Stomach (tissue), 19 donors: ENCODE data around the gene TPO. TPM values are rescaled to one million over a fixed set of nuclear protein-coding genes. Genes with fewer than 3 reads are reported as not detected.

Source experiments
- DNase-seq, 2 donors: peaks; one replicate each; pipeline versions ENCODE4 v3.0.0 to v3.0.0-alpha.2; 2013 to 2019
- H3K27ac ChIP-seq, 5 donors: fragments of 200-600 bp in 4 of 5; sonication (generic) in 4 of 5; one replicate each; pipeline ENCODE4 v1.5.1; 2013 to 2019; ENCODE audit warnings: mild to moderate bottlenecking in 1 of 5, moderate library complexity in 1 of 5
- H3K27me3 ChIP-seq, 3 donors: fragments of 200-600 bp; sonication (generic); one replicate each; pipeline ENCODE4 v1.5.1; 2017 to 2019; ENCODE audit warnings: mixed run types in 1 of 3
- H3K36me3 ChIP-seq, 4 donors: fragments of 200-600 bp; sonication (generic); 1 replicate in 3 of 4; 2 replicates in 1 of 4; pipeline ENCODE4 v1.5.1; 2016 to 2019
- H3K4me1 ChIP-seq, 4 donors: fragments of 200-600 bp; sonication (generic); one replicate each; pipeline ENCODE4 v1.5.1; 2016 to 2019
- H3K4me3 ChIP-seq, 4 donors: fragments of 200-600 bp; sonication (generic) in 3 of 4; one replicate each; pipeline ENCODE4 v1.5.1; 2016 to 2019; ENCODE audit warnings: mild to moderate bottlenecking in 1 of 4
- H3K9me3 ChIP-seq, 4 donors: fragments of 200-600 bp; sonication (generic); one replicate each; pipeline ENCODE4 v1.5.1; 2016 to 2019
- EP300 ChIP-seq: sonication (generic); formaldehyde crosslinking; IDR thresholded peaks from one replicate; pipeline ENCODE4 v1.6.1; 2017; ENCODE audit warnings: antibody characterized with exemption
- POLR2A ChIP-seq, 4 donors: fragments of 450-650 bp; IDR thresholded peaks; one replicate each; pipeline ENCODE4 v1.6.1; 2016; ENCODE audit warnings: antibody characterized with exemption in 4 of 4, control low read depth in 2 of 4, mild to moderate bottlenecking in 1 of 4, moderate library complexity in 1 of 4
- POLR2AphosphoS5 ChIP-seq, 3 donors: sonication (generic); formaldehyde crosslinking; IDR thresholded peaks; one replicate each; pipeline ENCODE4 v1.6.1; 2016; ENCODE audit warnings: antibody characterized with exemption in 3 of 3
- WGBS, 5 donors: extraction: QIAGEN DNeasy Blood & Tissue Kit in 3 of 5; methylation state at CpG; one replicate each; pipeline versions ENCODE4 v1.1.5 to v1.1.7; 2013 to 2018; 5-methylcytosine and 5-hydroxymethylcytosine counted together
- intact Hi-C: fragments of 100-400 bp; cut with DNase I; formaldehyde crosslinking; loops from one replicate; pipeline ENCODE4 v1.15.1; 2023; ENCODE audit warnings: low total_unique reads
- long read RNA-seq, 10 donors: transcript quantifications; one replicate each; lab custom pipeline, GENCODE V29; 2026
- polyA plus RNA-seq, 3 donors: library from polyadenylated mRNA; stranded (reverse); fragments of 200-250 nt; gene quantifications; one replicate each; pipeline ENCODE4 v1.2.3, GENCODE V29; 2013
- total RNA-seq, 5 donors: library from RNA; depleted of rRNA; stranded (reverse); fragments of >200 nt; gene quantifications; one replicate each; pipeline versions ENCODE4 v1.1.0 to v1.2.3, GENCODE V29; 2014 to 2016
- TF ChIP-seq, protein P1 (sequence below), 7 experiments: fragments of 450-650 bp in 4 of 7; fragments of 200-600 bp in 3 of 7; sonication (generic) in 3 of 7; IDR thresholded peaks; one replicate each; pipeline ENCODE4 v1.5.1; 2016 to 2019; ENCODE audit warnings: antibody characterized with exemption in 7 of 7, control low read depth in 2 of 7, mild to moderate bottlenecking in 1 of 7
- donor health status: healthy with polysubstance abuse.
- donor health status: Bipolar disorder and iron deficiency.
- donor health status: healthy.

Gene TPO
- total RNA-seq (10 to 100 TPM in 3 of 5 donors, 1 to 10 TPM in 1, under 1 TPM in 1; 0.72 to 92.4 (median 11.1) TPM), polyA plus RNA-seq (1 to 10 TPM in 1 of 3 donors, under 1 TPM in 2; 0.37 to 1.6 (median 0.61) TPM)
- long read RNA-seq, donor 1, result 0 reads
- long read RNA-seq, donor 2, result 0 reads
- long read RNA-seq, donor 3, result 0 reads
- long read RNA-seq, donor 4, result 0 reads
- long read RNA-seq, donor 5, result 0 reads
- long read RNA-seq, donor 6, result 0 reads
- long read RNA-seq, donor 7, result 0 reads
- long read RNA-seq, donor 8, result 0 reads
- long read RNA-seq, donor 9, result 0 reads
- long read RNA-seq, donor 10, result 0 reads

DNA sequence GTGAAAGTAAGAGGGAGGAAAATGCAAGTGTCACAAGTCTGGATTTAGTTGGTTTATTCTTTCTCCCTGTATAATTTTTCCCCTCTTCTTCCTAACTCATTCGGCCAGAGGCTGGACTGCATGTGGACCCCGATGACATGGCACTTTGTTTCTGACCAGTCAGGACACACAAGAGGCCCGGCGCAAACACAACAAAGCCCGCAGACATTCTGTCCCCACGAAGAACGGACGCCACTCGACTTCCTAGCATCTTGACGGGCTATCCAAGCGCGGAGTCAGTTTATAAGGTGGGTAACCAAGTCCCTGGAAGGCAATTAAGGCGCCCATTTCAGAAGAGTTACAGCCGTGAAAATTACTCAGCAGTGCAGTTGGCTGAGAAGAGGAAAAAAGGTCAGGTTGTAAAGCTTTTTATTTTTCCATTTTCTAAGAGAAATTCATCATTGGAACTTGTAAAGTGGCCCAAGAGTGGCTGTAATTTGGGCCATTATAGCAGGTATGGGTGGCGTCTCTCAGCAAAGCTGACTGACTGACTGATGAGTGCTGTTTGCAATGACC, at the start of gene TPO:
Gene TPO (plus strand): TSS at position 308 of the 555 bp plus-strand sequence. CDS start 946 bp downstream, outside the sequence.
- H3K27ac ChIP-seq, result no peak within 1 kb of the TSS
- intact Hi-C loops, result no loop called here
- H3K36me3 ChIP-seq, result no peaks in the 10 kb centered on the region
- DNase-seq, result no peak
- 88 to 93% (median 89%) methylated on average over 15 of the region's 15 CpGs for WGBS, 5 donors
- no peaks in the 10 kb centered on the region for H3K4me1 ChIP-seq
- H3K27me3 ChIP-seq, result no peaks in the 10 kb centered on the region
- TF ChIP-seq EP300, result no peak
- TF ChIP-seq POLR2AphosphoS5 (IDR thresholded peaks at IDR 0.05), result no peak
- TF ChIP-seq, protein P1, sequence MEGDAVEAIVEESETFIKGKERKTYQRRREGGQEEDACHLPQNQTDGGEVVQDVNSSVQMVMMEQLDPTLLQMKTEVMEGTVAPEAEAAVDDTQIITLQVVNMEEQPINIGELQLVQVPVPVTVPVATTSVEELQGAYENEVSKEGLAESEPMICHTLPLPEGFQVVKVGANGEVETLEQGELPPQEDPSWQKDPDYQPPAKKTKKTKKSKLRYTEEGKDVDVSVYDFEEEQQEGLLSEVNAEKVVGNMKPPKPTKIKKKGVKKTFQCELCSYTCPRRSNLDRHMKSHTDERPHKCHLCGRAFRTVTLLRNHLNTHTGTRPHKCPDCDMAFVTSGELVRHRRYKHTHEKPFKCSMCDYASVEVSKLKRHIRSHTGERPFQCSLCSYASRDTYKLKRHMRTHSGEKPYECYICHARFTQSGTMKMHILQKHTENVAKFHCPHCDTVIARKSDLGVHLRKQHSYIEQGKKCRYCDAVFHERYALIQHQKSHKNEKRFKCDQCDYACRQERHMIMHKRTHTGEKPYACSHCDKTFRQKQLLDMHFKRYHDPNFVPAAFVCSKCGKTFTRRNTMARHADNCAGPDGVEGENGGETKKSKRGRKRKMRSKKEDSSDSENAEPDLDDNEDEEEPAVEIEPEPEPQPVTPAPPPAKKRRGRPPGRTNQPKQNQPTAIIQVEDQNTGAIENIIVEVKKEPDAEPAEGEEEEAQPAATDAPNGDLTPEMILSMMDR (IDR thresholded peaks at IDR 0.05), result no peak
- H3K9me3 ChIP-seq, result no peaks in the 10 kb centered on the region
- H3K4me3 ChIP-seq, result no peak within 1 kb of the TSS

DNA sequence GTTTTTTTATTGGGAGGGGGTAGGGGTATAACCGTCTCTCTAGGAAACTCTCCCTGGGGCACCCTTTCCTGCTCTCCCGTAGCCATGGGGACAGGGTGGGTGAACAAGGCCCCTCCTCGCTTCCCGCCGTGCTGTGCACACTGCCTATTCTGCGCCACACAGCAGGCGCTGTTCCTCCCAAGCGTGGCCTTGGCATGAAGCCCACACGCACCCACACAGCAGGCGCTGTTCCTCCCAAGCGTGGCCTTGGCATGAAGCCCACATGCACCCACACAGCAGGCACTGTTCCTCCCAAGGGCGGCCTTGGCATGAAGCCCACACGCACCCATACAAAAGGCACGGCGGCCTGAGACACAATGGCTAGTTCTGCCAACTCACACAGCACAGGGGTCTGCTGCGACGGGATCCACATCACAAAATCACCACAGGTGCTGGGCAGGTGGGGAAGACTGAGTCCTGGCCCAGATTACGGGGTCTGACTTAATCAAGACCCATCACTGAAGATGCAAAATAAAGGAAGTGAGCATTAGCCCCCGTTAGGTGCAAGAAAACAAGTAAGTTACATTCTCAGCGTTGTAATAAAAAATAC, 46.6 kb upstream of the TPO start:
- H3K36me3 ChIP-seq, result no peaks in the 10 kb centered on the region
- H3K27ac ChIP-seq, result no peak overlapping the region
- TF ChIP-seq, protein P1 (IDR thresholded peaks at IDR 0.05), result no peak
- TF ChIP-seq EP300 (no peak), POLR2A (IDR thresholded peaks at IDR 0.05) (no peak), POLR2AphosphoS5 (IDR thresholded peaks at IDR 0.05) (no peak)
- no peak overlapping the region for H3K4me3 ChIP-seq
- H3K9me3 ChIP-seq, result no peaks in the 10 kb centered on the region
- peak in 1 of 2 donors; percentile 63 for DNase-seq
- no peaks in the 10 kb centered on the region for H3K27me3 ChIP-seq
- 70 to 82% (median 75%) methylated on average over 18 to 20 of the region's 20 CpGs for WGBS, 5 donors
- H3K4me1 ChIP-seq, result no peaks in the 10 kb centered on the region
- intact Hi-C loops, result no loop called here

- intact Hi-C loops, result no loop called here
- TF ChIP-seq EP300 (no peak), POLR2AphosphoS5 (IDR thresholded peaks at IDR 0.05) (no peak), POLR2A (IDR thresholded peaks at IDR 0.05) (no peak)
- TF ChIP-seq, protein P1 (IDR thresholded peaks at IDR 0.05), result no peak
- DNase-seq, result no peak
- Histone ChIP-seq H3K4me3 (no peak overlapping the region), H3K27ac (no peak overlapping the region), H3K4me1 (no peaks in the 10 kb centered on the region), H3K27me3 (no peaks in the 10 kb centered on the region), H3K9me3 (no peaks in the 10 kb centered on the region), H3K36me3 (no peaks in the 10 kb centered on the region)
- 59 to 79% (median 75%) methylated on average over 9 of the region's 9 CpGs for WGBS, 5 donors
Observed at GRCh38 chr2:1367601-1368000, 45.7 kb upstream of the TPO start.

- H3K4me3 ChIP-seq, result no peak overlapping the region
- H3K27ac ChIP-seq, result no peak overlapping the region
- H3K36me3 ChIP-seq, result no peaks in the 10 kb centered on the region
- DNase-seq, result no peak
- no peaks in the 10 kb centered on the region for H3K4me1 ChIP-seq
- no peaks in the 10 kb centered on the region for H3K27me3 ChIP-seq
- intact Hi-C loops, result no loop called here
- TF ChIP-seq, protein P1 (IDR thresholded peaks at IDR 0.05), result no peak
- TF ChIP-seq POLR2A (IDR thresholded peaks at IDR 0.05) (no peak), POLR2AphosphoS5 (IDR thresholded peaks at IDR 0.05) (no peak), EP300 (no peak)
- WGBS, 5 donors, result 78 to 87% (median 82%) methylated on average over 10 of the region's 10 CpGs
- no peaks in the 10 kb centered on the region for H3K9me3 ChIP-seq
Observed at GRCh38 chr2:1369905-1370304, 43.4 kb upstream of the TPO start.
